ENCODE data around the gene EYA2.

EYA2 gene

DNA sequence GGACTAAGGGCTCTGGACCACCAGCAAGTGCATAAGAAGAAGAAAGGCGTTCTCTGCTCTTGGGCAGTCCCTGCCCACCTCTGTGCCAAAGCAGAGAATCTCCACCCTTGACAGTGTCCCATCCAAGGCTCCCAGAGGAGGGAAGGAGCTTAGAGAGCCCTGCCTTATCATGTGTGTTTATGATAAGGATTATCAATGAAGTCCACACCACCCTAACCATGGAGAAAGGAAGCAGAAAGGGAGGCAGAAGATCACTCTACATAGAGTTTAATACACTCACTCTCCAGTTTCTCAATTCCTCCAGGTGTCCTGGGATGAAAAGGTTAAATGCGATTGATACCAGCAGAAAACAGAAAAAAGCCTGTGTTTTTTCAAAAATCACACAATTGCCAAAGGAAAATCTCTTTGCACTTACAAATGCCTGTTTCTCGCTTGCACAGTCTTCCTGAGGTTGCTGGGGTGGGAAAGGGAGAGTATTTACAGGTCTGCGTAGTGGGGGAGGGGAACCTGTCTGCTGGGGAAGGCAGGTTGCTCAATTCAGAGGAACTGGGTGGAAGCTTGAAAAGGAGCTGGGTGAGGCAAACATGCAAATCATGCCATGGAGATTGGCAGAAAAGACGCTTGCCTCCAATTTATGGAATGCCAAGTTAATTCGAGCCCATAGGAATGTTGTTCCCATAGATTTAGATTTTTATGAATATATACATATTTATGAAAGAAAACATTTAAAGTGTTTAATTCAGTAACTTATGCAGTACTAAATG, 104.0 kb downstream of the EYA2 start:
- Histone ChIP-seq H3K27me3 (ENCODE audit: control insufficient read depth in 2 of 2, insufficient read depth in 2 of 2, low read length in 2 of 2) (no peaks in the 10 kb centered on the region), H3K4me1 (ENCODE audit: control insufficient read depth in 2 of 2, insufficient read depth in 2 of 2, low read length in 2 of 2) (no peaks in the 10 kb centered on the region)

DNA sequence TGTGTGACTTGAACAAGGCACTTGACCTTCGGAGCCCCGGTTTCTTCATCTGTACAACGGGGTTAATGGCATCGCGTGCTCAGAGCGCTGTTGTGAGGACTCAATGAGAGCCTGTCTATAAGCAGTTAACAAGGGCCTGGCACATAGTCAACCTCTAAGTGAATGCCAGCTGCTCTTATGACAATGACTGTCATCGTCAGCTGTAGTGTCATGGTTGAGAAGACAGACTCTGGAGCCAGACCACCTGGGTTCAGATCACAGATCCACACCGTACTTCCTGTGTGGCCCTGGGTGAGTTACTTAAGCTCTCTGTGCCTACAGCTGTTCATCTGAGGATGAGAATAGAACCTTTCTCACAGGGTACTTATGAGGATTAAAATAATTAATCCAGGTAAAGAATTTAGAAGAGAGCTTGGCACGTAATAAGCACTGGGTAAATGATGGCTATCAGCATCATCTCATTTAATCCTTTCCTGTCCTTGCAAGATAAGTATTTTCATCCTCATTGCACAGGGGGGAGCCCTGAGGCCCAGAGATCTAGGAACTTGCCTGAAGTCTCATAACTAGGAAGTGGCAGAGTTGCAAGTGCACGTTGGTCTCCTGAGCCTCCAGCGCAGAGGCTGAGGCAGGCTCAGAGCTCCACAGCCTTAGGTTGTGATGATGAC, 105.3 kb downstream of the EYA2 start:
- Histone ChIP-seq H3K36me3 (ENCODE audit: control insufficient read depth in 2 of 2, insufficient read depth in 2 of 2, low read length in 2 of 2) (peaks cover 0 to 4% of the 10 kb centered on the region in 2 donors), H3K4me1 (ENCODE audit: control insufficient read depth in 2 of 2, insufficient read depth in 2 of 2, low read length in 2 of 2) (no peaks in the 10 kb centered on the region), H3K9ac (ENCODE audit: low read depth in 1 of 2, low read length in 2 of 2) (no peak overlapping the region), H3K27me3 (ENCODE audit: control insufficient read depth in 2 of 2, insufficient read depth in 2 of 2, low read length in 2 of 2) (no peaks in the 10 kb centered on the region), H3K4me3 (ENCODE audit: low read length in 2 of 2) (no peak overlapping the region), H3K27ac (ENCODE audit: low read depth in 2 of 2, low read length in 2 of 2) (no peak overlapping the region), H3K9me3 (ENCODE audit: control insufficient read depth in 2 of 2, low read length in 2 of 2) (peaks cover 0 to 2% of the 10 kb centered on the region in 2 donors)

More for the DNA sequence above, 104.0 kb downstream of the EYA2 start:
- Histone ChIP-seq H3K36me3 (ENCODE audit: control insufficient read depth in 2 of 2, insufficient read depth in 2 of 2, low read length in 2 of 2) (peaks cover 0 to 2% of the 10 kb centered on the region in 2 donors), H3K4me3 (ENCODE audit: low read length in 2 of 2) (no peak overlapping the region), H3K9me3 (ENCODE audit: control insufficient read depth in 2 of 2, low read length in 2 of 2) (no peaks in the 10 kb centered on the region), H3K9ac (ENCODE audit: low read depth in 1 of 2, low read length in 2 of 2) (no peak overlapping the region), H3K27ac (ENCODE audit: low read depth in 2 of 2, low read length in 2 of 2) (no peak overlapping the region)

- Histone ChIP-seq H3K27ac (ENCODE audit: low read depth in 2 of 2, low read length in 2 of 2) (no peak overlapping the region), H3K27me3 (ENCODE audit: control insufficient read depth in 2 of 2, insufficient read depth in 2 of 2, low read length in 2 of 2) (no peaks in the 10 kb centered on the region), H3K9ac (ENCODE audit: low read depth in 1 of 2, low read length in 2 of 2) (no peak overlapping the region), H3K36me3 (ENCODE audit: control insufficient read depth in 2 of 2, insufficient read depth in 2 of 2, low read length in 2 of 2) (peaks cover 3 to 9% of the 10 kb centered on the region in 2 donors), H3K4me1 (ENCODE audit: control insufficient read depth in 2 of 2, insufficient read depth in 2 of 2, low read length in 2 of 2) (no peaks in the 10 kb centered on the region), H3K4me3 (ENCODE audit: low read length in 2 of 2) (no peak overlapping the region), H3K9me3 (ENCODE audit: control insufficient read depth in 2 of 2, low read length in 2 of 2) (peaks cover 0 to 2% of the 10 kb centered on the region in 2 donors)
Observed at GRCh38 chr20:47003223-47003622, 108.6 kb downstream of the EYA2 start.

DNA sequence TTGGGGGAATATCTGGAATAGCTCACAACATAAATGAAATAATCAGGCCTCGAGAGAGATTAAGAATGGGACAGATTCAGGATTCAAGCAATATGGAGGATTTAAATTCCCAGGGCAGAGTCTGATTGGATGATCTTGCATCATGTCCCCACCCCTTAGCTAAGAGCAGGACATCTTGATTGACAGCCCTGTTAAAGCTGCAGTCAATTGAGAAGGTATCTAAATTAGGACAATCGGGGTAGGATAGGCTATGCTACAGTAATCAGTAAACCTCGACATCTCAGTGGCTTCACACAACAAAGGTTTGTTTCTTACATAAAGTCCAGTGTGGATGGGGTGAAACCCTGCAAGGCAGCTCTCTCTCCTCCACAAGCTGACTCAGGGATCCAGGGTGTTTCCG, 109.5 kb downstream of the EYA2 start:
- Histone ChIP-seq H3K4me1 (ENCODE audit: control insufficient read depth in 2 of 2, insufficient read depth in 2 of 2, low read length in 2 of 2) (no peaks in the 10 kb centered on the region), H3K27ac (ENCODE audit: low read depth in 2 of 2, low read length in 2 of 2) (no peak overlapping the region), H3K9ac (ENCODE audit: low read depth in 1 of 2, low read length in 2 of 2) (no peak overlapping the region), H3K9me3 (ENCODE audit: control insufficient read depth in 2 of 2, low read length in 2 of 2) (peaks cover 0 to 2% of the 10 kb centered on the region in 2 donors), H3K4me3 (ENCODE audit: low read length in 2 of 2) (no peak overlapping the region), H3K27me3 (ENCODE audit: control insufficient read depth in 2 of 2, insufficient read depth in 2 of 2, low read length in 2 of 2) (no peaks in the 10 kb centered on the region), H3K36me3 (ENCODE audit: control insufficient read depth in 2 of 2, insufficient read depth in 2 of 2, low read length in 2 of 2) (peaks cover 3 to 11% of the 10 kb centered on the region in 2 donors)

GRCh38 chr20:47007826-47008655, 113.4 kb downstream of the EYA2 start:
- Histone ChIP-seq H3K4me1 (ENCODE audit: control insufficient read depth in 2 of 2, insufficient read depth in 2 of 2, low read length in 2 of 2) (no peaks in the 10 kb centered on the region), H3K9ac (ENCODE audit: low read depth in 1 of 2, low read length in 2 of 2) (no peak overlapping the region), H3K4me3 (ENCODE audit: low read length in 2 of 2) (no peak overlapping the region), H3K9me3 (ENCODE audit: control insufficient read depth in 2 of 2, low read length in 2 of 2) (peaks cover 0 to 2% of the 10 kb centered on the region in 2 donors), H3K27me3 (ENCODE audit: control insufficient read depth in 2 of 2, insufficient read depth in 2 of 2, low read length in 2 of 2) (no peaks in the 10 kb centered on the region), H3K27ac (ENCODE audit: low read depth in 2 of 2, low read length in 2 of 2) (no peak overlapping the region), H3K36me3 (ENCODE audit: control insufficient read depth in 2 of 2, insufficient read depth in 2 of 2, low read length in 2 of 2) (peaks cover 3 to 13% of the 10 kb centered on the region in 2 donors)

DNA sequence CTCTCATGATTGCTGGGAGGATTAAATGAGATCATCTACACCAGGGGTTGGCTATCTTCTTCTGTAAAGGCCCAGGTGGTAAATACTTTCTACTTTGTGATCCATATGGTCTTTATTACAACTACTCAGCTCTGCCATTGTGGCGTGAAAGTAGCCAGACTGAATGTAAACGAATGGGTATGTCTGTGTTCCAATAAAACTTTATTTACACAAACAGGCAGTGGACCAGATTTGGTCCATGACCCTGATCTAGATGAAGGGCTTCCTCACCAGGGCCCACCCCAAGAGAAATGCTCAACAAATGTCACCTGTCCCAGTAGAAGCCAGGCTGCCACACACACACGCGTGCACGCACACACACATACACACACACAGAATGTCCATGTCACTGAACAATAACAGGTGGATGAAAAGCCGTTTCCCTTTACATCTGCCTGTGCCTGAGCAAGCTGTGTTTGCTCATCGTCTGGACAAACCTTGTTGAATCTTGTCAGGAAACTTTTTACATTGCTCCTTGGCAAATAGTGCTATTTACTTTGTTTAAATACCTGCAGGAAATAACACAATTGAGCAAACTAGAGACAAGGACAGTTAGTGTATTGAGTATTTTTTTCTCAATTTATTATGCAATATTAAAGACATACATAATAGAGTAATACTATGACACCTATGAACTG, 114.3 kb downstream of the EYA2 start:
- no peaks in the 10 kb centered on the region for H3K27me3 ChIP-seq (ENCODE audit: control insufficient read depth in 2 of 2, insufficient read depth in 2 of 2, low read length in 2 of 2)
- H3K4me3 ChIP-seq (ENCODE audit: low read length in 2 of 2) = no peak overlapping the region
- no peak overlapping the region for H3K27ac ChIP-seq (ENCODE audit: low read depth in 2 of 2, low read length in 2 of 2)
- peaks cover 0 to 2% of the 10 kb centered on the region in 2 donors for H3K9me3 ChIP-seq (ENCODE audit: control insufficient read depth in 2 of 2, low read length in 2 of 2)
- H3K4me1 ChIP-seq (ENCODE audit: control insufficient read depth in 2 of 2, insufficient read depth in 2 of 2, low read length in 2 of 2) = no peaks in the 10 kb centered on the region
- H3K9ac ChIP-seq (ENCODE audit: low read depth in 1 of 2, low read length in 2 of 2) = no peak overlapping the region
- peaks cover 3 to 13% of the 10 kb centered on the region in 2 donors for H3K36me3 ChIP-seq (ENCODE audit: control insufficient read depth in 2 of 2, insufficient read depth in 2 of 2, low read length in 2 of 2)

DNA sequence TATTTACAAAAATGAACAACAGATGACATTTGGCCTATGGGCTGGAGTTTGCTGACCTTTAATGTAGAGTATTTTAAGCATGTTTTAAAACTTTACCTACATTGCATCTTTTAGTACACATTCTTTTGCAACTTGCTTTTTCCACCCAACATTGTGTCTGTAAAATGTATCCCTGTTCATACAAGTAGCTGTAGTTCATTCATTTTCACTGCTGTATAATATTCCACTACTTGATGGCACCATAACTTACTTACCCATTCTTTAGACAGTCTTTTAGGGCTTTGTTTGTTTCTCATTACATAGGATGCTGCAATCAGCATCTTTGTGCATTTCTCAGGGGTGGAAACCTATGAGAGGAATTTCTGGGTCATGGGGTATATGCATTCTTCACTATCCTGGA, 115.1 kb downstream of the EYA2 start:
- H3K9me3 ChIP-seq (ENCODE audit: control insufficient read depth in 2 of 2, low read length in 2 of 2) = no peaks in the 10 kb centered on the region
- H3K36me3 ChIP-seq (ENCODE audit: control insufficient read depth in 2 of 2, insufficient read depth in 2 of 2, low read length in 2 of 2) = peaks cover 3 to 11% of the 10 kb centered on the region in 2 donors
- H3K9ac ChIP-seq (ENCODE audit: low read depth in 1 of 2, low read length in 2 of 2) = no peak overlapping the region
- no peaks in the 10 kb centered on the region for H3K27me3 ChIP-seq (ENCODE audit: control insufficient read depth in 2 of 2, insufficient read depth in 2 of 2, low read length in 2 of 2)
- H3K4me3 ChIP-seq (ENCODE audit: low read length in 2 of 2) = no peak overlapping the region
- no peak overlapping the region for H3K27ac ChIP-seq (ENCODE audit: low read depth in 2 of 2, low read length in 2 of 2)
- H3K4me1 ChIP-seq (ENCODE audit: control insufficient read depth in 2 of 2, insufficient read depth in 2 of 2, low read length in 2 of 2) = no peaks in the 10 kb centered on the region

DNA sequence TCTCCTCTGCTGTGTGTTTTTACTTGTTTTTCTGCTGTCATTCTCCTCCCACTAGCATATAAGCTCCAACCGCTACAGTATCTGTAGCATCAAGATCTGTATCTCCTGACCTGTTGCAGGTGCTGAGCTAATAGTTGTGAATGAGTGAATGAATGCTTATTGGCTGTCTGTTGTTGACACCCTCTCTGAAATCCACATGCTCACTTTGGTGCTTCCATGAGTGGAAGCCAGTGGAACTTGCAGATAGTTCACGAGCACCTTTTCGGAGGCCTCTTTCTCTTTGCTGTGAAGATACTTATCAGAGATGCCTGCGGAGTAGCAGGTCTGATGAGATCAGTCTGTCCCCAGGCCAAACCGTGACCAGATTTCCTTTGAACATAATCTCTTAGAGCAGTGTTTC, 117.3 kb downstream of the EYA2 start:
- Histone ChIP-seq H3K9me3 (ENCODE audit: control insufficient read depth in 2 of 2, low read length in 2 of 2) (no peaks in the 10 kb centered on the region), H3K4me1 (ENCODE audit: control insufficient read depth in 2 of 2, insufficient read depth in 2 of 2, low read length in 2 of 2) (no peaks in the 10 kb centered on the region), H3K27me3 (ENCODE audit: control insufficient read depth in 2 of 2, insufficient read depth in 2 of 2, low read length in 2 of 2) (no peaks in the 10 kb centered on the region), H3K9ac (ENCODE audit: low read depth in 1 of 2, low read length in 2 of 2) (no peak overlapping the region), H3K36me3 (ENCODE audit: control insufficient read depth in 2 of 2, insufficient read depth in 2 of 2, low read length in 2 of 2) (peaks cover 0 to 6% of the 10 kb centered on the region in 2 donors), H3K4me3 (ENCODE audit: low read length in 2 of 2) (no peak overlapping the region), H3K27ac (ENCODE audit: low read depth in 2 of 2, low read length in 2 of 2) (no peak overlapping the region)

GRCh38 chr20:47013606-47014005, 119.0 kb downstream of the EYA2 start:
- H3K9me3 ChIP-seq (ENCODE audit: control insufficient read depth in 2 of 2, low read length in 2 of 2) = no peaks in the 10 kb centered on the region
- no peaks in the 10 kb centered on the region for H3K27me3 ChIP-seq (ENCODE audit: control insufficient read depth in 2 of 2, insufficient read depth in 2 of 2, low read length in 2 of 2)
- H3K9ac ChIP-seq (ENCODE audit: low read depth in 1 of 2, low read length in 2 of 2) = no peak overlapping the region
- no peak overlapping the region for H3K27ac ChIP-seq (ENCODE audit: low read depth in 2 of 2, low read length in 2 of 2)
- H3K36me3 ChIP-seq (ENCODE audit: control insufficient read depth in 2 of 2, insufficient read depth in 2 of 2, low read length in 2 of 2) = peaks cover 0 to 4% of the 10 kb centered on the region in 2 donors
- H3K4me3 ChIP-seq (ENCODE audit: low read length in 2 of 2) = no peak overlapping the region
- no peaks in the 10 kb centered on the region for H3K4me1 ChIP-seq (ENCODE audit: control insufficient read depth in 2 of 2, insufficient read depth in 2 of 2, low read length in 2 of 2)

Data from mucosa of rectum (tissue), 2 donors.